HepG2 (cell line): ENCODE data around the gene SRRM1. TPM values are rescaled to one million over a fixed set of nuclear protein-coding genes. Genes with fewer than 3 reads are reported as not detected.

Experiments used
- BHLHE40 ChIP-seq: IDR thresholded peaks from 2 replicates; pipeline ENCODE4 v1.6.1; 2011; ENCODE audit warnings: low read length, improper control_type of control experiment
- ELF1 ChIP-seq: sonication (generic); formaldehyde crosslinking; IDR thresholded peaks from 2 replicates; pipeline ENCODE4 v1.4.0; 2020; ENCODE audit warnings: missing genetic modification reagents
- KAT2B ChIP-seq: fragments of 150-350 bp; IDR thresholded peaks from 2 replicates; pipeline ENCODE4 v1.6.1; 2014; ENCODE audit warnings: low read depth, low read length, borderline replicate concordance
- KDM6A ChIP-seq: IDR thresholded peaks from 2 replicates; pipeline ENCODE4 v1.6.1; 2016; ENCODE audit warnings: low read depth
- NFE2 ChIP-seq: sonication (generic); formaldehyde crosslinking; IDR thresholded peaks from 2 replicates; pipeline ENCODE4 v1.4.0; 2020; ENCODE audit warnings: missing genetic modification reagents
- PATZ1 ChIP-seq: sonication (generic); formaldehyde crosslinking; IDR thresholded peaks from 2 replicates; pipeline ENCODE4 v1.4.0; 2020; ENCODE audit warnings: missing genetic modification reagents
- USF2 ChIP-seq, 2 experiments: sonication (generic) in 1 of 2; formaldehyde crosslinking in 1 of 2; IDR thresholded peaks; 2 replicates each; pipeline versions ENCODE4 v1.5.1 to v1.6.1; 2011 to 2020; ENCODE audit warnings: borderline replicate concordance in 1 of 2, low read depth in 1 of 2, low read length in 1 of 2, mild to moderate bottlenecking in 1 of 2, missing genetic modification reagents in 1 of 2, moderate library complexity in 1 of 2
- ZBTB7B ChIP-seq: sonication (generic); formaldehyde crosslinking; IDR thresholded peaks from 2 replicates; pipeline ENCODE4 v1.4.0; 2020; ENCODE audit warnings: missing genetic modification reagents
- ZNF225 ChIP-seq: sonication (generic); formaldehyde crosslinking; IDR thresholded peaks from 2 replicates; pipeline ENCODE4 v1.4.0; 2020; ENCODE audit warnings: mild to moderate bottlenecking, missing genetic modification reagents
- ZNF343 ChIP-seq: sonication (generic); formaldehyde crosslinking; IDR thresholded peaks from 2 replicates; pipeline ENCODE4 v1.4.0; 2020; ENCODE audit warnings: mild to moderate bottlenecking, missing genetic modification reagents
- ZNF44 ChIP-seq: sonication (generic); formaldehyde crosslinking; IDR thresholded peaks from 2 replicates; pipeline ENCODE4 v1.5.1; 2020; ENCODE audit warnings: mild to moderate bottlenecking, missing genetic modification reagents
- ZNF567 ChIP-seq: sonication (generic); formaldehyde crosslinking; IDR thresholded peaks from 2 replicates; pipeline ENCODE4 v1.8.1; 2023; ENCODE audit warnings: mild to moderate bottlenecking, missing genetic modification reagents, borderline replicate concordance
- ZNF816 ChIP-seq: sonication (generic); formaldehyde crosslinking; IDR thresholded peaks from 2 replicates; pipeline ENCODE4 v1.8.0; 2022; ENCODE audit warnings: missing genetic modification reagents, mild to moderate bottlenecking, borderline replicate concordance
- polyA plus RNA-seq, 8 experiments: library from polyadenylated mRNA; depleted of rRNA in 3 of 8; stranded (reverse) in 7 of 8; unstranded in 1 of 8; fragments of >200 nt; fragmentation: Illumina TruSeq in 4 of 8; extraction: Trizol in 4 of 8; gene quantifications; 2 replicates each; pipeline versions ENCODE4 v1.2.1 to v1.2.3, GENCODE V29; 2011 to 2016; ENCODE audit warnings: low read depth in 4 of 8, missing spikeins in 1 of 8, mixed read lengths in 1 of 8; ENCODE audit not compliant: insufficient read depth in 1 of 8
- total RNA-seq, 5 experiments: library from RNA; depleted of rRNA; stranded (reverse); fragments of >200 nt; fragmentation: Illumina TruSeq; extraction: Trizol; gene quantifications; 2 replicates each; pipeline ENCODE4 v1.2.3, GENCODE V29; 2016; ENCODE audit warnings: low read depth in 1 of 5
- TF ChIP-seq, protein P1 (sequence below): sonication (generic); formaldehyde crosslinking; conservative IDR thresholded peaks from 2 replicates; pipeline ENCODE4 v1.4.0; 2020; ENCODE audit warnings: missing genetic modification reagents
- TF ChIP-seq, protein P2 (sequence below): sonication (generic); formaldehyde crosslinking; IDR thresholded peaks from 2 replicates; pipeline ENCODE4 v1.5.0; 2020; ENCODE audit warnings: missing genetic modification reagents, mild to moderate bottlenecking, borderline replicate concordance
- TF ChIP-seq, protein P3 (sequence below): sonication (generic); formaldehyde crosslinking; IDR thresholded peaks from 2 replicates; pipeline ENCODE4 v1.4.0; 2020; ENCODE audit warnings: missing genetic modification reagents, mild to moderate bottlenecking, borderline replicate concordance

The SRRM1 gene
- total and polyA plus RNA-seq, 2 of the 13 experiments (the other 11 are each of a cell fraction or from before 2014, with no cell fraction given) = 31.6 to 44.5 TPM

GRCh38 chr1:24642481-24643362 is at the start of gene SRRM1 (continued):
- no peak for TF ChIP-seq ZNF343 (CRISPR knock-in tag)
- TF ChIP-seq ZNF567 (CRISPR knock-in tag) = peak; percentile 87; the same call in 1 of the 2 replicates
- TF ChIP-seq KAT2B = no peak
- TF ChIP-seq NFE2 (CRISPR knock-in tag) = no peak
- TF ChIP-seq ZNF225 (CRISPR knock-in tag) = peak; percentile 75; the same call in 1 of the 2 replicates
- 0 out of 2 replicates have a peak, but pooled peaks have one; percentile 14 for TF ChIP-seq PATZ1 (CRISPR knock-in tag)
- TF ChIP-seq ELF1 (CRISPR knock-in tag) = peak; percentile 71; the same call in 1 of the 2 replicates
- TF ChIP-seq, protein P1, sequence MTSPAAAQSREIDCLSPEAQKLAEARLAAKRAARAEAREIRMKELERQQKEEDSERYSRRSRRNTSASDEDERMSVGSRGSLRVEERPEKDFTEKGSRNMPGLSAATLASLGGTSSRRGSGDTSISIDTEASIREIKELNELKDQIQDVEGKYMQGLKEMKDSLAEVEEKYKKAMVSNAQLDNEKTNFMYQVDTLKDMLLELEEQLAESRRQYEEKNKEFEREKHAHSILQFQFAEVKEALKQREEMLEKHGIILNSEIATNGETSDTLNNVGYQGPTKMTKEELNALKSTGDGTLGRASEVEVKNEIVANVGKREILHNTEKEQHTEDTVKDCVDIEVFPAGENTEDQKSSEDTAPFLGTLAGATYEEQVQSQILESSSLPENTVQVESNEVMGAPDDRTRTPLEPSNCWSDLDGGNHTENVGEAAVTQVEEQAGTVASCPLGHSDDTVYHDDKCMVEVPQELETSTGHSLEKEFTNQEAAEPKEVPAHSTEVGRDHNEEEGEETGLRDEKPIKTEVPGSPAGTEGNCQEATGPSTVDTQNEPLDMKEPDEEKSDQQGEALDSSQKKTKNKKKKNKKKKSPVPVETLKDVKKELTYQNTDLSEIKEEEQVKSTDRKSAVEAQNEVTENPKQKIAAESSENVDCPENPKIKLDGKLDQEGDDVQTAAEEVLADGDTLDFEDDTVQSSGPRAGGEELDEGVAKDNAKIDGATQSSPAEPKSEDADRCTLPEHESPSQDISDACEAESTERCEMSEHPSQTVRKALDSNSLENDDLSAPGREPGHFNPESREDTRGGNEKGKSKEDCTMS = 0 out of 2 replicates have a peak, but pooled peaks have one; percentile 2
- TF ChIP-seq, protein P2, sequence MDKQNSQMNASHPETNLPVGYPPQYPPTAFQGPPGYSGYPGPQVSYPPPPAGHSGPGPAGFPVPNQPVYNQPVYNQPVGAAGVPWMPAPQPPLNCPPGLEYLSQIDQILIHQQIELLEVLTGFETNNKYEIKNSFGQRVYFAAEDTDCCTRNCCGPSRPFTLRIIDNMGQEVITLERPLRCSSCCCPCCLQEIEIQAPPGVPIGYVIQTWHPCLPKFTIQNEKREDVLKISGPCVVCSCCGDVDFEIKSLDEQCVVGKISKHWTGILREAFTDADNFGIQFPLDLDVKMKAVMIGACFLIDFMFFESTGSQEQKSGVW (CRISPR knock-in tag) = no peak
- TF ChIP-seq USF2 (IDR thresholded peaks at IDR 0.05; ENCODE audit: low read depth, low read length) = peak; percentile 76
- peak; percentile 88 for TF ChIP-seq USF2 (CRISPR knock-in tag; IDR thresholded peaks at IDR 0.05; ENCODE audit: borderline replicate concordance)
- TF ChIP-seq, protein P3, sequence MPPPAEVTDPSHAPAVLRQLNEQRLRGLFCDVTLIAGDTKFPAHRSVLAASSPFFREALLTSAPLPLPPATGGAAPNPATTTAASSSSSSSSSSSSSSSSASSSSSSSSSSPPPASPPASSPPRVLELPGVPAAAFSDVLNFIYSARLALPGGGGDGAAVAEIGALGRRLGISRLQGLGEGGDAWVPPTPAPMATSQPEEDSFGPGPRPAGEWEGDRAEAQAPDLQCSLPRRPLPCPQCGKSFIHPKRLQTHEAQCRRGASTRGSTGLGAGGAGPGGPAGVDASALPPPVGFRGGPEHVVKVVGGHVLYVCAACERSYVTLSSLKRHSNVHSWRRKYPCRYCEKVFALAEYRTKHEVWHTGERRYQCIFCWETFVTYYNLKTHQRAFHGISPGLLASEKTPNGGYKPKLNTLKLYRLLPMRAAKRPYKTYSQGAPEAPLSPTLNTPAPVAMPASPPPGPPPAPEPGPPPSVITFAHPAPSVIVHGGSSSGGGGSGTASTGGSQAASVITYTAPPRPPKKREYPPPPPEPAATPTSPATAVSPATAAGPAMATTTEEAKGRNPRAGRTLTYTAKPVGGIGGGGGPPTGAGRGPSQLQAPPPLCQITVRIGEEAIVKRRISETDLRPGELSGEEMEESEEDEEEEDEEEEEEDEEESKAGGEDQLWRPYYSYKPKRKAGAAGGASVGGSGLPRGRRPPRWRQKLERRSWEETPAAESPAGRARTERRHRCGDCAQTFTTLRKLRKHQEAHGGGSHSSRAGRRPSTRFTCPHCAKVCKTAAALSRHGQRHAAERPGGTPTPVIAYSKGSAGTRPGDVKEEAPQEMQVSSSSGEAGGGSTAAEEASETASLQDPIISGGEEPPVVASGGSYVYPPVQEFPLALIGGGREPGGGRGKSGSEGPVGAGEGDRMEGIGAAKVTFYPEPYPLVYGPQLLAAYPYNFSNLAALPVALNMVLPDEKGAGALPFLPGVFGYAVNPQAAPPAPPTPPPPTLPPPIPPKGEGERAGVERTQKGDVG (CRISPR knock-in tag) = no peak
- TF ChIP-seq ZNF816 (CRISPR knock-in tag) = no peak; the same call in 1 of the 2 replicates
- no peak for TF ChIP-seq KDM6A (CRISPR knock-in tag)
- TF ChIP-seq BHLHE40 = peak; percentile 92
- TF ChIP-seq ZNF44 = no peak
- TF ChIP-seq ZBTB7B (CRISPR knock-in tag) = no peak
